H9 (cell line): ENCODE data around the gene RHOH. TPM values are rescaled to one million over a fixed set of nuclear protein-coding genes. Genes with fewer than 3 reads are reported as not detected.
A peak's percentile ranks its signal among the peaks of the same experiment; 100 is the strongest.

Source experiments
- DNase-seq: peaks from one replicate; pipeline ENCODE4 v3.0.0-alpha.2; 2017
- H2AFZ ChIP-seq: one replicate; pipeline ENCODE4 v1.6.1; 2013; ENCODE audit warnings: mild to moderate bottlenecking, low read length, control low read depth, moderate library complexity
- H2AK5ac ChIP-seq: 2 replicates; pipeline ENCODE4 v1.6.1; 2013; ENCODE audit warnings: low read length, control low read depth, mixed read lengths; ENCODE audit not compliant: insufficient read length
- H2BK120ac ChIP-seq: one replicate; pipeline ENCODE4 v1.6.1; 2013; ENCODE audit warnings: low read depth, mild to moderate bottlenecking, low read length, control low read depth, inconsistent platforms; ENCODE audit not compliant: poor library complexity, severe bottlenecking
- H2BK12ac ChIP-seq: 2 replicates; pipeline ENCODE4 v1.6.1; 2013; ENCODE audit warnings: low read length, control low read depth, mixed read lengths, low read depth; ENCODE audit not compliant: insufficient read length
- H2BK15ac ChIP-seq: 2 replicates; pipeline ENCODE4 v1.6.1; 2013; ENCODE audit warnings: low read depth, low read length, control low read depth
- H2BK20ac ChIP-seq: one replicate; pipeline ENCODE4 v1.6.1; 2013; ENCODE audit warnings: low read depth, mild to moderate bottlenecking, low read length, control low read depth, inconsistent platforms; ENCODE audit not compliant: poor library complexity, severe bottlenecking
- H2BK5ac ChIP-seq: 2 replicates; pipeline ENCODE4 v1.6.1; 2013; ENCODE audit warnings: low read length, control low read depth, mixed read lengths; ENCODE audit not compliant: insufficient read length
- H3K14ac ChIP-seq: 2 replicates; pipeline ENCODE4 v1.6.1; 2013; ENCODE audit warnings: low read length, control low read depth; ENCODE audit not compliant: insufficient read depth
- H3K18ac ChIP-seq: 2 replicates; pipeline ENCODE4 v1.6.1; 2013; ENCODE audit warnings: low read depth, mild to moderate bottlenecking, mixed read lengths, low read length, control low read depth; ENCODE audit not compliant: insufficient read length
- H3K23ac ChIP-seq: 2 replicates; pipeline ENCODE4 v1.6.1; 2013; ENCODE audit warnings: low read length, control low read depth, mixed read lengths, low read depth; ENCODE audit not compliant: insufficient read length
- H3K23me2 ChIP-seq: 2 replicates; pipeline ENCODE4 v1.6.1; 2013; ENCODE audit warnings: low read depth, mild to moderate bottlenecking, mixed read lengths, low read length, control low read depth; ENCODE audit not compliant: insufficient read length, poor library complexity, severe bottlenecking
- H3K27ac ChIP-seq: 2 replicates; pipeline ENCODE4 v1.5.1; 2013; ENCODE audit warnings: low read length, control low read depth, mixed read lengths, low read depth; ENCODE audit not compliant: insufficient read length
- H3K27me3 ChIP-seq: 2 replicates; pipeline ENCODE4 v1.6.1; 2013; ENCODE audit warnings: low read length, control low read depth, inconsistent platforms; ENCODE audit not compliant: insufficient read depth
- H3K4ac ChIP-seq: 2 replicates; pipeline ENCODE4 v1.6.1; 2013; ENCODE audit warnings: low read depth, mild to moderate bottlenecking, control low read depth, inconsistent platforms, low read length, moderate library complexity
- H3K4me1 ChIP-seq: 2 replicates; pipeline ENCODE4 v1.6.1; 2013; ENCODE audit warnings: low read length, control low read depth, inconsistent platforms; ENCODE audit not compliant: insufficient read depth
- H3K4me2 ChIP-seq: 2 replicates; pipeline ENCODE4 v1.6.1; 2013; ENCODE audit warnings: low read length, control low read depth, mixed read lengths; ENCODE audit not compliant: insufficient read length, insufficient read depth
- H3K56ac ChIP-seq: 2 replicates; pipeline ENCODE4 v1.6.1; 2013; ENCODE audit warnings: low read depth, mild to moderate bottlenecking, mixed read lengths, low read length, control low read depth; ENCODE audit not compliant: insufficient read length
- H3K79me1 ChIP-seq: 2 replicates; pipeline ENCODE4 v1.6.1; 2013; ENCODE audit warnings: low read depth, mild to moderate bottlenecking, moderate library complexity, low read length, control low read depth, inconsistent platforms; ENCODE audit not compliant: insufficient read depth, poor library complexity, severe bottlenecking
- H3K79me2 ChIP-seq: 2 replicates; pipeline ENCODE4 v1.6.1; 2013; ENCODE audit warnings: low read length, control low read depth, inconsistent platforms; ENCODE audit not compliant: insufficient read depth
- H3K9ac ChIP-seq: 2 replicates; pipeline ENCODE4 v1.6.1; 2013; ENCODE audit warnings: low read length, control low read depth, mixed read lengths; ENCODE audit not compliant: insufficient read length; ENCODE audit errors: extremely low read depth
- H3K9me3 ChIP-seq: one replicate; pipeline ENCODE4 v1.6.1; 2013; ENCODE audit warnings: low read depth, low read length, inconsistent platforms; ENCODE audit not compliant: control insufficient read depth
- H3T11ph ChIP-seq: one replicate; pipeline ENCODE4 v1.6.1; 2013; ENCODE audit warnings: mild to moderate bottlenecking, low read length, control low read depth, inconsistent platforms
- H4K20me1 ChIP-seq: one replicate; pipeline ENCODE4 v1.6.1; 2013; ENCODE audit not compliant: control insufficient read depth, insufficient read length, insufficient read depth
- H4K5ac ChIP-seq: 2 replicates; pipeline ENCODE4 v1.6.1; 2013; ENCODE audit warnings: low read depth, mild to moderate bottlenecking, mixed read lengths, low read length, control low read depth; ENCODE audit not compliant: insufficient read length
- H4K8ac ChIP-seq: replicated peaks from 2 replicates; pipeline ENCODE4 v1.6.1; 2013; ENCODE audit warnings: low read length, control low read depth, mixed read lengths, low read depth; ENCODE audit not compliant: insufficient read length
- H4K91ac ChIP-seq: 2 replicates; pipeline ENCODE4 v1.6.1; 2013; ENCODE audit warnings: low read depth, mild to moderate bottlenecking, moderate library complexity, mixed read lengths, low read length, control low read depth; ENCODE audit not compliant: insufficient read length
- H3K27ac Mint-ChIP-seq, 3 experiments: 2 replicates in 2 of 3; 3 replicates in 1 of 3; pipeline ENCODE4 v1.8.0; 2020 to 2021; ENCODE audit warnings: mixed read lengths in 3 of 3, mild to moderate bottlenecking in 1 of 3, moderate library complexity in 1 of 3
- H3K27me3 Mint-ChIP-seq: 2 replicates; pipeline ENCODE4 v1.8.0; 2021; ENCODE audit warnings: low read depth, mild to moderate bottlenecking, moderate library complexity, mixed read lengths
- H3K36me3 Mint-ChIP-seq, 3 experiments: 2 replicates in 2 of 3; 3 replicates in 1 of 3; pipeline ENCODE4 v1.8.0; 2020 to 2021; ENCODE audit warnings: low read depth in 3 of 3, mixed read lengths in 3 of 3; ENCODE audit not compliant: insufficient read depth in 1 of 3
- H3K4me1 Mint-ChIP-seq, 2 experiments: 2 replicates each; pipeline ENCODE4 v1.8.0; 2020; ENCODE audit warnings: mixed read lengths in 2 of 2
- H3K4me3 Mint-ChIP-seq, 2 experiments: 2 replicates in 1 of 2; 3 replicates in 1 of 2; pipeline ENCODE4 v1.8.0; 2020 to 2021; ENCODE audit warnings: mild to moderate bottlenecking in 2 of 2, mixed read lengths in 2 of 2, moderate library complexity in 1 of 2
- H3K9me3 Mint-ChIP-seq, 2 experiments: 2 replicates in 1 of 2; 3 replicates in 1 of 2; pipeline ENCODE4 v1.8.0; 2020; ENCODE audit warnings: mild to moderate bottlenecking in 2 of 2, mixed read lengths in 2 of 2, moderate library complexity in 1 of 2
- WGBS: extraction: QIAGEN DNeasy Blood & Tissue Kit; methylation state at CpG from one replicate; pipeline ENCODE4 v1.1.7; 2013; ENCODE audit warnings: missing lambda C conversion rate, low lambda C conversion rate, mixed read lengths; ENCODE audit not compliant: insufficient read length; ENCODE audit errors: extremely low coverage; 5-methylcytosine and 5-hydroxymethylcytosine counted together
- total RNA-seq: library from RNA; stranded (reverse); gene quantifications from 2 replicates; pipeline ENCODE4 v1.2.1, GENCODE V29; 2021
- TF ChIP-seq, protein P1 (sequence below): fragments of 200-600 bp; sonication (generic); conservative IDR thresholded peaks from 3 replicates; pipeline ENCODE4 v1.8.0; 2021; ENCODE audit warnings: antibody characterized with exemption, mild to moderate bottlenecking

Gene RHOH
- total RNA-seq, 1 experiment from 2014 or later: 7.1 TPM

DNA sequence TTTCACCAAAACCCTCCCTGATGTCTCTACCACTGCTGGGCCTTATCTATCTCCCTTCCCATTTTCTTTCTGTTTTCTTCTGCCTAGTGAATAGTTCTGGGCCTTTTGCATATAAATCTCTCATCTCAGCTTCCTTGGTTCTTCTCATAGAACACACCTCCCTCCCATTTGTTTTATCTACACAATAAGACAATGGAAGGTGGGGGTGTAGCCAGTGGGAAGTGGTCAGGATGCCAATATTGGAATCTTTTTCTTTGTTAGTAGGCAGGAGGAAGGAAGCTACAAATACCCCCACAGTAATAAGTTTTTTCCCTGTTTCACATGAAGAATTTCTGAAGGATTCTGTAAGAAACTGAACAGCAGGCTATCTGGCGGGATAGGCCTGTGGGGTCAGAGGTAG, 30.9 kb upstream of the RHOH start:
- no peaks in the 10 kb centered on the region for H3K9me3 ChIP-seq
- H3K23me2 ChIP-seq: no peaks in the 10 kb centered on the region
- no peak overlapping the region for H3K18ac ChIP-seq
- no peak overlapping the region for H3K4me3 Mint-ChIP-seq
- no peak overlapping the region for H3T11ph ChIP-seq
- peaks cover 8 to 15% (median 13%) of the 10 kb centered on the region in 3 experiments for H3K36me3 Mint-ChIP-seq
- DNase-seq: no peak
- H3K79me1 ChIP-seq: no peaks in the 10 kb centered on the region
- H3K27ac ChIP-seq: no peak overlapping the region
- no peak overlapping the region for H4K91ac ChIP-seq
- H3K56ac ChIP-seq: no peak overlapping the region
- no peak overlapping the region for H3K23ac ChIP-seq
- H3K79me2 ChIP-seq: no peaks in the 10 kb centered on the region
- no peak overlapping the region for H4K5ac ChIP-seq
- no peak overlapping the region for H3K9ac ChIP-seq
- TF ChIP-seq, protein P1, sequence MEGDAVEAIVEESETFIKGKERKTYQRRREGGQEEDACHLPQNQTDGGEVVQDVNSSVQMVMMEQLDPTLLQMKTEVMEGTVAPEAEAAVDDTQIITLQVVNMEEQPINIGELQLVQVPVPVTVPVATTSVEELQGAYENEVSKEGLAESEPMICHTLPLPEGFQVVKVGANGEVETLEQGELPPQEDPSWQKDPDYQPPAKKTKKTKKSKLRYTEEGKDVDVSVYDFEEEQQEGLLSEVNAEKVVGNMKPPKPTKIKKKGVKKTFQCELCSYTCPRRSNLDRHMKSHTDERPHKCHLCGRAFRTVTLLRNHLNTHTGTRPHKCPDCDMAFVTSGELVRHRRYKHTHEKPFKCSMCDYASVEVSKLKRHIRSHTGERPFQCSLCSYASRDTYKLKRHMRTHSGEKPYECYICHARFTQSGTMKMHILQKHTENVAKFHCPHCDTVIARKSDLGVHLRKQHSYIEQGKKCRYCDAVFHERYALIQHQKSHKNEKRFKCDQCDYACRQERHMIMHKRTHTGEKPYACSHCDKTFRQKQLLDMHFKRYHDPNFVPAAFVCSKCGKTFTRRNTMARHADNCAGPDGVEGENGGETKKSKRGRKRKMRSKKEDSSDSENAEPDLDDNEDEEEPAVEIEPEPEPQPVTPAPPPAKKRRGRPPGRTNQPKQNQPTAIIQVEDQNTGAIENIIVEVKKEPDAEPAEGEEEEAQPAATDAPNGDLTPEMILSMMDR: no peak
- H2AFZ ChIP-seq: no peak overlapping the region
- peak overlapping the region in 2 of 3 experiments; percentile 15 to 77; a peak in 3 of 7 replicates for H3K27ac Mint-ChIP-seq
- no peak overlapping the region for H2BK5ac ChIP-seq
- no peaks in the 10 kb centered on the region for H3K4me1 ChIP-seq
- no CpG with 5 or more reads among the region's 1 CpG for WGBS
- no peaks in the 10 kb centered on the region for H3K27me3 ChIP-seq
- H4K8ac ChIP-seq: no peak overlapping the region
- no peak overlapping the region for H2BK120ac ChIP-seq
- H4K20me1 ChIP-seq: no peaks in the 10 kb centered on the region
- no peaks in the 10 kb centered on the region for H3K27me3 Mint-ChIP-seq
- peaks cover 5 to 26% of the 10 kb centered on the region in 2 experiments for H3K4me1 Mint-ChIP-seq
- no peak overlapping the region for H2BK12ac ChIP-seq
- H2AK5ac ChIP-seq: no peak overlapping the region
- no peak overlapping the region for H3K14ac ChIP-seq
- H2BK15ac ChIP-seq: no peak overlapping the region
- no peak overlapping the region for H2BK20ac ChIP-seq
- no peak overlapping the region for H3K4me2 ChIP-seq
- H3K9me3 Mint-ChIP-seq: peaks cover 4 to 9% of the 10 kb centered on the region in 2 experiments; a peak in 3 of 5 replicates
- H3K4ac ChIP-seq: no peak overlapping the region
